GM18870 (cell line): ENCODE data around the gene GPX4.

Source experiments
- ATAC-seq: cut with Tn5 transposase; IDR thresholded peaks from one replicate; pipeline ENCODE4 v1.9.1; 2021; ENCODE audit warnings: moderate library complexity; ENCODE audit not compliant: unreplicated experiment

The GPX4 gene

DNA sequence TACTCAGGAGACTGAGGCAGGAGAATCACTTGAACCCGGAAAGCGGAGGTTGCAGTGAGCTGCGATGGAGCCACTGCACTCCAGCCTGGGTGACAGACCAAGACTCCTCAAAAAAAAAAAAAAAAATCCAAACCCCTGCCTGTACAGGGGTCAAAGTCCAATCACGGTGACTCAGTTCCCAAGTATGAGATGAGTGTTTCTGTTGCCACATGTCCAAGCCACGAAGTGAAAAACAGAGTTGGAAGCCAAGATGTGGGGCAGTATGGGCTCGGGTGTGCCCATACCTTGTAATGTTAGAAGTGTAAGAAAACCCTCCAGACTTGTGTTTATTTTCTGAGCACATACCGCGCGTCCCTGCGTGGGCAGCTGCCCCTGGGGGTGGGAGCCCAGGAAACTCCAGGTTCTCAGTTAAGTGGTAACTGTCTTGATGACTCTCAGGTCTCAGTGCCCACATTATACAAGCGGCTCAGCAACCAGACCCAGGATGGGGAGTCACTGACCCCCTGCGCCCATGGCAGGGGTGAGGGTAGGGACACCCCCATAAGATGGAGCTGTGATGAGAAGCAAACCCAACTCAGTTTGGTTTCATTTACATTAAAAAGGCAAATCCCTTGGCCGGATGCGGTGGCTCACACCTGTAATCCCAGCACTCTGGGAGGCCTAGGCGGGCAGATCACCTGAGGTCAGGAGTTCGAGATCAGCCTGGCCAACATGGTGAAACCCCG lies 1.2 kb upstream of the GPX4 start:
- ATAC-seq = peak; percentile 34

DNA sequence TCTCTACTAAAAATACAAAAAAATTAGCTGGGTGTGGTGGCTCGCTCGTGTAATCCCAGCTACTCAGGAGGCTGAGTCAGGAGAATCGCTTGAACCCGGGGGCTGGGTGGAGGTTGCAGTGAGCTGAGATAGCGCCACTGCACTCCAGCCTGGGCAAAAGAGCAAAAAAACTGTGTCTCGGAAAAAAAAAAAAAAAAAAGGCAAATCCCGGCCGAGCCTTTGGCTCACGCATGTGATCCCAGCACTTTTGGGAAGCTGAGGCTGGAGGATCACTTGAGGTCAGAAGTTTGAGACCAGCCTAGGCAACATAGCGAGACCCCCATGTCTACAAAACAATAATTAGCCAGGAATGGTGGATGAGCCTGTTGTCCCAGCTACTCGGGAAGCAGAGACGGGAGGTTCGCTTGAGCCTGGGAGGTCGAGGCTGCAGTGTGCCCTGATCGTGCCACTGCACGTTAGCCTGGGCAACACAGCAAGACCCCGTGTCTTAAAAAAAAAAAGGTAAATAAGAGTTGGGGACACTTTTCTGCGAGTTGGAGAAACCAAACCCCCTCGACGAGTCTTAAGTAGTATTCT lies 574 bp upstream of the GPX4 start:
- peak; percentile 5 for ATAC-seq

GRCh38 chr19:1104311-1105007 lies 665 bp downstream of the GPX4 start:
- no peak for ATAC-seq

- ATAC-seq = no peak
Measured at GRCh38 chr19:1105008-1105872, 1.4 kb downstream of the GPX4 start.

DNA sequence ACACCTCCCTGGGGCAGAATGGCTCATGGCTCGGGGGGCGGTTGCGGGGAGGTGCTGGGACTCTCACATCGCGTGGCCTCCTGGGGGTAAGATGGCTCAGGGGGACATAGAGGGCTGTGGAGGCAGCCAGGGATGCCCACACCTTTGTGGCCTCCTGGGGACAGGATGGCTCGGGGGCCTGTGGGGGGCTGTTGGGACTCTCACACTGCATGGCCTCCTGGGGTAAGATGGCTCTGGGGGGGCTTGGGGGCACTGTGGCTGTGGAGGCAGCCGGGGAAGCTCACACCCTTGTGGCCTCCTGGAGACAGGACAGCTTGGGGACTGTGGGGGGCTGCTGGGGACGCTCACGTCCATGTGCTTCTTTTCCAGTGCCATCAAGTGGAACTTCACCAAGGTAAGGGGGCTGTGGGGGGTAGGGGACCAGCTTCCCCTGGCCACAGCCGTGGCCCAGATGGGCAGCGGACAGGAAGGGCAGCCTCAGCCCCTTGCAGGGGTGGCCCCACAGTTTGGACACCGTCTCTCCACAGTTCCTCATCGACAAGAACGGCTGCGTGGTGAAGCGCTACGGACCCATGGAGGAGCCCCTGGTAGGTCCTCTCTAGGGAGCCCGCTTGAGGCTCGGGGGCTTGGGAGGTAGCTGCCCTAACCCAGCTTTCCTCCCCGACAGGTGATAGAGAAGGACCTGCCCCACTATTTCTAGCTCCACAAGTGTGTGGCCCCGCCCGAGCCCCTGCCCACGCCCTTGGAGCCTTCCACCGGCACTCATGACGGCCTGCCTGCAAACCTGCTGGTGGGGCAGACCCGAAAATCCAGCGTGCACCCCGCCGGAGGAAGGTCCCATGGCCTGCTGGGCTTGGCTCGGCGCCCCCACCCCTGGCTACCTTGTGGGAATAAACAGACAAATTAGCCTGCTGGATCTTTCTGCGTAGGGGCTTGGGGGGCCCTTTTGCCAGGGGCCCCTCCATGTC lies 2.4 kb downstream of the GPX4 start:
- no peak for ATAC-seq

DNA sequence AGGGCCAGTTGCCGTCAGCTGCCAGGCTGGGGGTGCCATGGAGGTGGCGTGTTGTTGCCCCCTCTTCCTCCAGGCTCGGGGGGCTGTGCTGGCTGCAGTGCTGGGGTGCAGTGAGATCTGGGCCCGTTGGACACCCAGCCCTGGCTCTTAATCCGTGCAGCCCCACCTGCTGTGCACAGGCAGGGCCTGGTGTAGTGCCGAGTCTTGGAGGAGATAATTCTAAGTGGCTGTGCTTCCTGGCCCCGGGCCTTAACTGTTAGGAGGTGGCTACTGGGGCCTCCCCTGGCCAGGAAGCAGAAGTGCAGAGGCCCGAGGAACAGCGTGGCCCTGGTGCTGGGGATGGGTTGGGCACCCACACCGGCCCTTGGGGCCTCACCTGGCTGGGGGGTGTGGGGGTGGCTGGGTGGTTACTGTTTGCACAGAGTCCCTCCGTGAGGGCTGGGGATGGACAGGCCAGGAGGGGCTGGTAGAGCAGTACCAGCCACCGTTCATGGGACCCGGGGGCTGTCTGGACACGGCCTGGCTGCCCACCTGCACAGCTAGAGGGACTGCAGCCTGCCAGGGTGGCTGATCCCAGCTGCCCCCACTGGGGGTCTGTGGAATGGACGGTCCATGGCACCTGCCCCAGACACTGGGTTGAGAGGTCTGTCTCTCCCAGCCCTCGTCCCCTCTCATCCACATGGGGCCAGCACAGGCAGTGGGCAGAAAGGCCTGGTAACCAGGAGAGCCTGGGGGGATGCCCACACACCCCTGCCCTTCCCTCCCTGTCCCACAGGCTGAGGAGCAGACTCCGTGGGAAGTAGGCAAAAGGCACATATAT lies 3.3 kb downstream of the GPX4 start:
- ATAC-seq = no peak

DNA sequence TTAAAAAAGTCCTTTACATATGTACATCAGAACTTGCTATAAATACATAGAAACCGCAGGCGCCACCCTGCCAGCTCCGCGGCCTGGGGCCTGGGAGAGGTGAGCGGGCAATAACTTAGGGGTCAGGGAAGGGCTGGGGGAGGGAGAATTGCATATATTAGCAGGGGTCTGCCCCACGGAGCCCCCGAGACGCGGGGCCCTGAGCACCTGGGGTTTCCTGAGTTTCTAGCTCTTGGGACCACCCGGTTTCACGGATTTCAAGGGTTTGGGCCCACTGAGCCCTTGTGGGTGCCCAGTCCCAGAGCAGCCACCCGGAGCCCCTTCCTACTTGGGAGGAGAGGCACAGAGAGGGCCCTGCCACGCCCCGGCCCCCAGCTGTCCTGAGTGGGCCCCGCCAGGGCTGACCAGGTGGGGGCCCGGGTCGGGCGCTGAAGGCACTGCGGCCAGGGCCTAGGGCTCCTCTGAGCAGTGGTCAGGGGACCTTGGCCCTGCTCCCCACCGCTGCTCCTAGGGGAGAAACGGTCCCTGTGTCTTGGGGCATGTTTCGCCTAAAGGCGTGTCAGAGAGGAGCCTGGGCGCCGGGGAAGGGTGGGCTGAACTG lies 4.0 kb downstream of the GPX4 start:
- ATAC-seq = no peak

DNA sequence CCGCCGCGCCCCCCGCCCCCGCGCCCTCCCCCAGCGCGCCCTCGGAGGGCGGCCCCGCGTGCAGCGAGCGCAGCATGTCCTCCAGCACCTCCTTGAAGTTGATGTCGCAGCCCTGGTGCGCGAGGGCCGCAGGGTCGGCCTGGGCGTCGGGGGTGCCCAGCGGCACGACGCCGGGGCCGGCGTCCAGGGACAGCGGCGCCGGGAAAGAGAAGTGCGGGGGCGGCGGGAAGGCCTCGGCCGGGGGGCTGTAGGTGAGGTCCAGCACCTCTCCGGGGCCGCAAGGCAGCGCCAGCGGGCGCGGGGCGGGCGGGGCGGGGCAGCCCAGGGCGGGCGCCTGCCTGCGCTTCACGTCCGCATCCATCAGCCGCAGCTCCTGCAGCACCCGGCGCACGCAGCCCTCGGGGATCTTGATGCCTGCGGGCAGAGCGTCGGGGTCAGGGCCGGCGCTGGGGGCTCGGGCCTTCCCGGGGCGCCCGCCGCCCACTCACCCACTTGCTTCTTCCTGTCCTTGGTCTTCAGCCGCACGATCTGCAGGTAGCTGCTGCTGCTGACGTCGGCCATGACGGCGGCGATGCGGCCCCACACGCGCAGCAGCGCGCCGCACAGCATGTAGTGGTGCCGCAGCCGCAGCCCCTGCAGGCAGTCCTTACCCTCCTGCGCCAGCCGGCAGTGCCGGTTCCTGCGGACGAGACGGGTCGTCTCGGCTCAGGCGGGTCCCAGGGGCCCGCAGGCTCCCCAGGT lies 4.7 kb downstream of the GPX4 start:
- no peak for ATAC-seq

DNA sequence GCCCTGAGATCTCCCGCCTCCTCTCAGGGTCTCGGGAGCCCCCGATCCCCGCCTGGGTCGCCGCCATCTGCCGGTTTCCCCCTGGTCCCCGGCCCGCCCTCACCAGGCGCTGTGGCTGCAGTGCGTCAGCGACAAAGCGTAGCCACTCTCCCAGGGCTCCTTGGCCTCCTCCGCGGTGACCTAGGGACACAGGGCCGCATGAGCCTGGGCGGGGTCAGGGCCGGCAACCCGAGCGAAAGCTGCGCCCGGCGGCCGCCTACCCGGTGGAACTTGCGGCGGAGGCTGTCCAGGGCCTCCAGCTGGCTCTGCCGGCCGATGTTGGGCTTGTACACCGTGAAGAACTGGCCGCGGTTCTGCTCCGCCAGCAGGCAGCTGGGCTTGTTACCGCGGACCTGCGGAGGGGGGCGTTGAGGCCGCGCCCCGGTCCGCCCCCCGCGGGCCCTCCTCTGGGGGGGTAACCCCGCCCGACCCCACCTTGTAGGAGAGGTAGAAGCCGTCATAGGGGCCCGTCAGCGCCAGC lies 5.3 kb downstream of the GPX4 start:
- ATAC-seq = no peak

GRCh38 chr19:1109697-1110671 lies 6.2 kb downstream of the GPX4 start:
- no peak for ATAC-seq

GRCh38 chr19:1110809-1111640 lies 7.2 kb downstream of the GPX4 start:
- ATAC-seq = no peak

DNA sequence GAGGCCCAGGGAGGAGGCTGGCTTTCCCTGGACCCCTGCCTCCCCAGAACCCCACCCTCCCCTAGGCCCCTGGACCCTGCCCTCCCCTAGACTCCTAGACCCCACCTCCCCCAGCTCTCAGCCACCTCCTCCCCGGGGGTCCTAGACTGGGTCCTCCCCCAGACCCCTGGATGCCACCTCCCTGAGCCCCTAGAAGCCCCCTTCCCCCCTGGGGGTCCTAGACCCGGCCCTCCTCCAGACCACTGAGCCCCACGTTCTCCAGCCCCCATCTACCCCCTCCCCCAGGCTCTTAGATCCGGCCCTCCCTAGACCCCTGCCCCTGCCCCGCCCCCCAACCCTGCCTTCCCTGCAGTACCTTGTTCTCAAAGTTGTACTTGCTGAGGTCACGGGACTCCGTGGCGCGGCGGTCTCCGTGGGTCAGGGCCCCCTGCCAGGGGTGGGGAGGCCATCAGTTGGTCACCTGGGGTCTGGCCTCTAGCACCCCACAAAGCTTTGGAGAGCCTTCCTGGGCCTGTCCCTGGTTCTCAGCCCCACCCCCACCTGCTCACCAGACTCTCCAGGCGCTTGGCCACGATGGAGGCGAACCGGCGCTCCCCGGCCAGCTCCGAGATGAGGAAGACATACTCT lies 8.0 kb downstream of the GPX4 start:
- no peak for ATAC-seq

GRCh38 chr19:1112268-1113029 lies 8.7 kb downstream of the GPX4 start:
- ATAC-seq = no peak

DNA sequence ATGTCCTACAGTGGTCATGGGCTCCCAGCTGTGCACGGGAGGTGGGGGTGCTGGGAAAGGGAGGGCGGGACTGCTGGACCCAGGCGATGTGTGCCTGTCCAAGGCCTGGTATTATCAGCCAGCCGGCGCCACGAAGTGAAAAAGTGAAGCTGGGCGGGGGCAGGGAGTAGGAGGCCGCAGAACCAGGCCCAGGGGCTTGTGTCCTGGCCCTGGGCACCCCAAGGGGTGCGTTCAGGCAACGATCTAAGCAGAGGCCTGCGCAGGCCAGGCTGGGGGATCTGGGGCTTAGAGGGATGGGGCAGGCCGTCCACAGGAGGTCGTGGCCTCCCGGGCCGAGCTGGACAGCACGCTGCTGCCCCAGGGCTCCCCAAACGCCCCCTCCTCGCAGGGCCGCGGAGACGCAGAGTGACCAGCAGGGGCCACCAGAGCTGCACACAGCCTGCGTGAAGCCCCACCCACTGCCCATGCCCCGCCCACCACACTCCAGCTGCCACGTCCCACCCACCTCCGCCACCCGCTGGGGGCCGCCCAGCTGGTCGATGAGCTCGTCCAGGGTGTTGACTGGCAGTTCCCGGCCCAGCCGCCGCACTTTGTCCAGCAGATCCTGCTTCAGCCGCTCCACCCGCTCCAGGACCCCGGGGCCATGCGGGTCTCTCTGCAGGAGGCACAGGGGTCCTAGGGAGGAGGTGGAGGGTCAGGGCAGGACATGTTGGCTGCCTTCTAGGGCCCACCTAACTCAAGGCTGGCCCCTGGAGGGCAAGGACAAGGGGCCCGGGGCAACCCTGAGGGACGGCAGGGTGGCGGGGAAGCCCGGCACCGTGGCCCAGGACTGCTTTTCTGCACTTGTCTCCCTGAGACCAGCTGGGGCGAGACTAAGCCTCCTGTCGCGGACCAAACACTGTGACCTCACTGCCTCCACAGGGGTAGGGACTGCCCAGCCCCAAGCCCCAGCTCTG lies 9.5 kb downstream of the GPX4 start:
- ATAC-seq = no peak
